ENCODE data around the gene MSH2.

DNA sequence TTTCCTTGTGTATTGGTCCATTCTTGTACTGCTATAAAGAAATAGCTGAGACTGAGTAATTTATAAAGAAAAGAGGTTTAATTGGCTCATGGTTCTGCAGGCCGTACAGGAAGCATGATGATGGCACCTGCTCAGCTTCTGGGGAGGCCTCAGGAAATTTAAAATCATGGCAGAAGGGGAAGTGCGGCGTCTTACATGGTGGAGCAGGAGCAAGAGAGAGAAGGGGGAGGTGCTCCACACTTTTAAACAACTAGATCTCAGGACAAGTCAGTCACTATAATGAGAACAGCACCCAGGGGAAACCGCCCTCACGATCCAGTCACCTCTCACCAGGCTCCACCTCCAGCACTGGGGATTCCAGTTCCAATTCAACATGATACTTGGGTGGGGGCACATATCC, 54.3 kb downstream of the MSH2 start:
- no peak for TF ChIP-seq POLR2AphosphoS5 (IDR thresholded peaks at IDR 0.05; ENCODE audit: low read depth, low read length)
- TF ChIP-seq TAF1 (IDR thresholded peaks at IDR 0.05; ENCODE audit: borderline replicate concordance, insufficient read depth, low read length) = no peak
- TF ChIP-seq, protein P1, sequence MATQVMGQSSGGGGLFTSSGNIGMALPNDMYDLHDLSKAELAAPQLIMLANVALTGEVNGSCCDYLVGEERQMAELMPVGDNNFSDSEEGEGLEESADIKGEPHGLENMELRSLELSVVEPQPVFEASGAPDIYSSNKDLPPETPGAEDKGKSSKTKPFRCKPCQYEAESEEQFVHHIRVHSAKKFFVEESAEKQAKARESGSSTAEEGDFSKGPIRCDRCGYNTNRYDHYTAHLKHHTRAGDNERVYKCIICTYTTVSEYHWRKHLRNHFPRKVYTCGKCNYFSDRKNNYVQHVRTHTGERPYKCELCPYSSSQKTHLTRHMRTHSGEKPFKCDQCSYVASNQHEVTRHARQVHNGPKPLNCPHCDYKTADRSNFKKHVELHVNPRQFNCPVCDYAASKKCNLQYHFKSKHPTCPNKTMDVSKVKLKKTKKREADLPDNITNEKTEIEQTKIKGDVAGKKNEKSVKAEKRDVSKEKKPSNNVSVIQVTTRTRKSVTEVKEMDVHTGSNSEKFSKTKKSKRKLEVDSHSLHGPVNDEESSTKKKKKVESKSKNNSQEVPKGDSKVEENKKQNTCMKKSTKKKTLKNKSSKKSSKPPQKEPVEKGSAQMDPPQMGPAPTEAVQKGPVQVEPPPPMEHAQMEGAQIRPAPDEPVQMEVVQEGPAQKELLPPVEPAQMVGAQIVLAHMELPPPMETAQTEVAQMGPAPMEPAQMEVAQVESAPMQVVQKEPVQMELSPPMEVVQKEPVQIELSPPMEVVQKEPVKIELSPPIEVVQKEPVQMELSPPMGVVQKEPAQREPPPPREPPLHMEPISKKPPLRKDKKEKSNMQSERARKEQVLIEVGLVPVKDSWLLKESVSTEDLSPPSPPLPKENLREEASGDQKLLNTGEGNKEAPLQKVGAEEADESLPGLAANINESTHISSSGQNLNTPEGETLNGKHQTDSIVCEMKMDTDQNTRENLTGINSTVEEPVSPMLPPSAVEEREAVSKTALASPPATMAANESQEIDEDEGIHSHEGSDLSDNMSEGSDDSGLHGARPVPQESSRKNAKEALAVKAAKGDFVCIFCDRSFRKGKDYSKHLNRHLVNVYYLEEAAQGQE (IDR thresholded peaks at IDR 0.05; ENCODE audit: insufficient read depth in 1 of 2, low read depth in 2 of 2, low read length in 2 of 2) = no peak
- no peak for TF ChIP-seq SIN3A (IDR thresholded peaks at IDR 0.05; ENCODE audit: borderline replicate concordance, insufficient read depth, low read length)
- no peak for TF ChIP-seq FOXP2 (optimal IDR thresholded peaks at IDR 0.05; ENCODE audit: borderline replicate concordance, extremely low read depth, extremely low read length, insufficient read depth)

Measured in PFSK-1 (cell line).